Epithelial cell of proximal tubule (primary cell): ENCODE data around the gene LRCH4. TPM values are rescaled to one million over a fixed set of nuclear protein-coding genes. Genes with fewer than 3 reads are reported as not detected.

Source experiments
- DNase-seq: peaks from one replicate; pipeline ENCODE4 v3.0.0-alpha.2; 2011; ENCODE audit warnings: low read depth
- H3K4me3 ChIP-seq: 2 replicates; pipeline ENCODE4 v1.5.1; 2011; ENCODE audit warnings: low read depth, mild to moderate bottlenecking, low read length
- total RNA-seq: library from RNA; depleted of rRNA; stranded (reverse); fragments of >200 nt; gene quantifications from 2 replicates; pipeline ENCODE4 v1.2.3, GENCODE V29; 2015
- TF ChIP-seq, protein P1 (sequence below): conservative IDR thresholded peaks from 2 replicates; pipeline ENCODE4 v1.5.1; 2012; ENCODE audit warnings: low read depth, mild to moderate bottlenecking, low read length

Gene LRCH4
- total RNA-seq, 1 donor from 2014 or later = 62.0 TPM

- no peak for DNase-seq
- TF ChIP-seq, protein P1, sequence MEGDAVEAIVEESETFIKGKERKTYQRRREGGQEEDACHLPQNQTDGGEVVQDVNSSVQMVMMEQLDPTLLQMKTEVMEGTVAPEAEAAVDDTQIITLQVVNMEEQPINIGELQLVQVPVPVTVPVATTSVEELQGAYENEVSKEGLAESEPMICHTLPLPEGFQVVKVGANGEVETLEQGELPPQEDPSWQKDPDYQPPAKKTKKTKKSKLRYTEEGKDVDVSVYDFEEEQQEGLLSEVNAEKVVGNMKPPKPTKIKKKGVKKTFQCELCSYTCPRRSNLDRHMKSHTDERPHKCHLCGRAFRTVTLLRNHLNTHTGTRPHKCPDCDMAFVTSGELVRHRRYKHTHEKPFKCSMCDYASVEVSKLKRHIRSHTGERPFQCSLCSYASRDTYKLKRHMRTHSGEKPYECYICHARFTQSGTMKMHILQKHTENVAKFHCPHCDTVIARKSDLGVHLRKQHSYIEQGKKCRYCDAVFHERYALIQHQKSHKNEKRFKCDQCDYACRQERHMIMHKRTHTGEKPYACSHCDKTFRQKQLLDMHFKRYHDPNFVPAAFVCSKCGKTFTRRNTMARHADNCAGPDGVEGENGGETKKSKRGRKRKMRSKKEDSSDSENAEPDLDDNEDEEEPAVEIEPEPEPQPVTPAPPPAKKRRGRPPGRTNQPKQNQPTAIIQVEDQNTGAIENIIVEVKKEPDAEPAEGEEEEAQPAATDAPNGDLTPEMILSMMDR = no peak
- H3K4me3 ChIP-seq = no peak overlapping the region
Observed at GRCh38 chr7:100574362-100575205, 11.3 kb downstream of the LRCH4 start.

DNA sequence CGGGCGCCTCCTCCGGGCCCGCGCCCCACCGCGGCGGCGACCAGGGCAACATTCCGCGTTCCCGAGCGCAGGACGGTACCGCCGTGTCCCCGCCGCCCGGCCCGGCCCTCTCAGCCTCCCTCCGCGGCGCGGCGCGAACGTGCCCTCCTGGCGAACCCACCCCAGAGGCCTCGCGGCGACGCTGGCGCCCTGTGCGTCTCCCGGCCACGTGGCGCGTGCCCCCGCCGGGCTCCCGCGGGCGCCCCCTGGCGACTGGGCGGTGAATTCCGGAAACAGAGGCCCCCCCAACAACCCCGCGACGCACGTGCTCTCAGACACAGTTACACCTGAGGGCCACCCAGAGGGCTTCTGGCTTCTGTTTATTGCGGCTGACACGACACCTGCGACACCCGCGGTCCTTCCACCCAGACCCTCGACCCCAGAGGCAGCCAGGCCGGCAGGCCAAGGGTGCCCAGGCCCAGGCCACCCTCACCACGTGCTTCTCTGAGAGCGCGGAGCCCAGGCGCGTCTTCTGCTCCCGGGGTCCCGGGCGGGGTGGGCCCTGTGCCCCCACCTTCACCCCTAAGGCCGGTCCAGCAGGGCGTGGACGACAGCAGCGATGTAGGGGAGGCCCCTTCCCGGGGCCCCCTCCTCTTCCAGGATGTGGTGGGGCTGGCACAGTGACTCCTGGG, 12.1 kb downstream of the LRCH4 start, which contains the start of gene SAP25:
Gene SAP25, minus strand, starts transcription at position 210 of the 671 bp plus-strand sequence. Its CDS starts 158 bp downstream, at position 52.
- no peak within 1 kb of the TSS for H3K4me3 ChIP-seq
- no peak for DNase-seq
- TF ChIP-seq, protein P1 = no peak

- no peak for DNase-seq
- H3K4me3 ChIP-seq = no peak overlapping the region
- TF ChIP-seq, protein P1 = no peak
Observed at GRCh38 chr7:100572949-100573675, 12.8 kb downstream of the LRCH4 start.

DNA sequence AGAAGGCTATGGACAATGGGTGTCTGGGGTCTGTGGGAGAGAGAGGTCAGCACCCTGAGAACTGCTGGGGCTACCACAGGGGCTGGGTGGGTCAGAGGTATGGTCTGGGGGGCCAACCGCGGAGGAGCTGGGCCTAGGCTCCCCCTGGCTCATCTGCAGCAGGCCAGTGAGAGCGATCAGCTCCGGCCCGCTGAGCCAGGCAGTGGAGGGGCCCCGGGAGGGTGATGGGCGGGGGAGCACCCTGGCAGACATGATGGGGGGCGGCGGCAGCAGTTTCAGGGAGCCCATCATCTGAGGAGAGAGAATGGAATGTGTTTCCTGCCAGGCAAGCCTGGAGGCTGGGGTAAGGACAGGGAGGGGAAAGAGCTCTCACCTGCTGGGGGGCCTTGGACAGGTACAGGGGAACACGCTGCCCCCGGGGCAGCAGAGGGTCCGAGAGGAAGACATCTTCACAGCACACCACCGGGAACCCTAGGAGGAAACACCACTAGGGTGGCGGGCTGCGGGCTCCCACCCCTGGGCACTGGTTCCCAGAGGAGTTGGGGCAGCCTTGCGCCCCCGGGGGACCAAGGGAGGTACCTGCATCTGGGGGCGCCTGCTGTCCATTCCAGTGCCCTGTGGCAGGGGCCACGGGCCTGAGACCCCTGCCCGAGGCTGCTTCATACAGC, 13.5 kb downstream of the LRCH4 start:
- TF ChIP-seq, protein P1 = no peak
- H3K4me3 ChIP-seq = no peak overlapping the region
- no peak for DNase-seq

DNA sequence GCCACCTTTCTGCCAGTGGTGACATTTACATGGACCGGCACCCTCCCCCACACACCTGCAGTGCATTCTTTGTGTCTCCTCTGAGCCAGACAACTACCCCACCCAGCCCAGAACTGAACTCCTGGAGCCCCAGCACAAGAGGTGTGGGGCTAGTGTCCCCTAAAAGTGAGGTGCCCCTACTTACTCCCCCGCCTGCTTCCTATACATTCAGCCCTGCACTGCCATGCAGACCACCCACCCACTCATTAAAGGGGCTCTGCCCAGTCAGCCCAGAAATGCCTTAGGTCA, 14.2 kb downstream of the LRCH4 start:
- H3K4me3 ChIP-seq = no peak overlapping the region
- TF ChIP-seq, protein P1 = no peak
- no peak for DNase-seq

DNA sequence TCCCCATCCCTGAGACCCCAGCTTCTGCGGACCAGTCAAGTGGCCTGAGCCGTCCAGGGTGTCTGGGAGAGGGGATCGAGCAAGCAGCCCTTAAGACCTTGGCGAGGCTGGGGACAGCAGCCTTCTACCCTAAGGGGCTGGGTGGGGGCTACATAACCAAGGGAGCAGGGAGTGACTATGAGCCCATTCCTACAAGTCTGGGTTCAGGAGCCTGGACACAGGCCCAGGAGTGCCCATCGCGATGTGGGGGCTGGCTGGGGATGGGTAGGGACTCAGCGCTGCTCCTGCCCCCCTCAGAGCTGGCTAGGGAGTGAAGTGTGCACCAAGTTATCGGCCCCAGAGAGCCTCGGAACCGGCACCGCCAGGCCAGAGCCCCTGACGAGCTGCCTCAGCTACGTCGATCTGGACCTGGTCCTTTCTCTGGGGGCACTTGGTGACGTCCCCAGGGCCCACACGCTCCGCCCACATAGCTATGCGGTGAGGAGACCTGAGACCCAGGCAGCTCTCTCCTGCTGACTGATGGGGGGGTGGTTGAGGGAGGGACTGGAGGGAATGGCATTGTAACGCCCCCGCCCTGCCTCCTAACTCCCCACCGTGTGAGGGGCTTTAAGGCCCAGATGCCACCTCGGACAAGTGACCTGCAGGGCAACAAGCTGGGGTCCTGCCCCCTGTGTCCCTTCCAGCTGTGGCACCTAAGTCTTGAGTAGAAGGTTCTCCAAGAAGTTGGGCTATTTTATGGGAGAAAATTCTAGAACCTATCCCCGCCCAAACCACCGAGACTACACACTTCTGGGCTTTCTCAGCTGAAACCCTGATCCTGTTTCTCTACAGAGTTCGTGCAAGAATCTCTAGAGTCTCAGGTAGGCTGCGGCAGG, 14.7 kb downstream of the LRCH4 start:
- TF ChIP-seq, protein P1 = no peak
- DNase-seq = no peak

More for the DNA sequence above, 14.7 kb downstream of the LRCH4 start:
- no peak overlapping the region for H3K4me3 ChIP-seq
